Liver (tissue), 9 donors: ENCODE measurements around the gene DCC. TPM values are rescaled to one million over a fixed set of nuclear protein-coding genes. Genes with fewer than 3 reads are reported as not detected.

Source experiments
- DNase-seq: peaks from one replicate; pipeline ENCODE4 v3.0.0-alpha.2; 2017; ENCODE audit warnings: low spot score
- H3K27ac ChIP-seq, 2 donors: one replicate each; pipeline ENCODE4 v1.7.0; 2013; ENCODE audit warnings: inconsistent platforms in 2 of 2, low read length in 2 of 2, control low read depth in 1 of 2, low read depth in 1 of 2, mild to moderate bottlenecking in 1 of 2
- H3K27me3 ChIP-seq, 4 donors: one replicate each; pipeline versions ENCODE4 v1.6.1 to v1.7.0; 2013; ENCODE audit warnings: low read length in 3 of 4, inconsistent platforms in 1 of 4, mild to moderate bottlenecking in 1 of 4, moderate library complexity in 1 of 4; ENCODE audit not compliant: control insufficient read depth in 4 of 4, insufficient read depth in 4 of 4
- H3K36me3 ChIP-seq, 4 donors: one replicate each; pipeline versions ENCODE4 v1.6.1 to v1.7.0; 2013; ENCODE audit warnings: low read length in 3 of 4, mild to moderate bottlenecking in 3 of 4, low read depth in 1 of 4, moderate library complexity in 1 of 4; ENCODE audit not compliant: control insufficient read depth in 4 of 4, insufficient read depth in 3 of 4
- H3K4me1 ChIP-seq, 4 donors: one replicate each; pipeline versions ENCODE4 v1.6.1 to v1.7.0; 2013; ENCODE audit warnings: low read length in 3 of 4, mild to moderate bottlenecking in 3 of 4, moderate library complexity in 1 of 4; ENCODE audit not compliant: control insufficient read depth in 4 of 4, insufficient read depth in 4 of 4
- H3K4me3 ChIP-seq, 3 donors: one replicate each; pipeline versions ENCODE4 v1.6.1 to v1.7.0; 2013; ENCODE audit warnings: low read length in 3 of 3, control low read depth in 1 of 3, low read depth in 1 of 3, mild to moderate bottlenecking in 1 of 3
- H3K9ac ChIP-seq, 2 donors: one replicate each; pipeline ENCODE4 v1.7.0; 2013; ENCODE audit warnings: low read length in 2 of 2, mild to moderate bottlenecking in 2 of 2, moderate library complexity in 2 of 2, control low read depth in 1 of 2, low read depth in 1 of 2
- H3K9me3 ChIP-seq, 4 donors: one replicate each; pipeline versions ENCODE4 v1.6.1 to v1.7.0; 2013; ENCODE audit warnings: low read length in 3 of 4; ENCODE audit not compliant: control insufficient read depth in 4 of 4
- ATF3 ChIP-seq: IDR thresholded peaks from 2 replicates; pipeline ENCODE4 v1.6.1; 2016; ENCODE audit warnings: antibody characterized with exemption
- CTCF ChIP-seq: fragments of 150-350 bp; IDR thresholded peaks from 2 replicates; pipeline ENCODE4 v1.5.1; 2017; ENCODE audit warnings: improper control_type of control experiment, low read depth, low read length; ENCODE audit not compliant: missing input control
- EGR1 ChIP-seq, 2 donors: IDR thresholded peaks; 2 replicates each; pipeline ENCODE4 v1.6.1; 2016 to 2018; ENCODE audit warnings: antibody characterized with exemption in 2 of 2, low read depth in 2 of 2
- FOXA1 ChIP-seq: IDR thresholded peaks from 2 replicates; pipeline ENCODE4 v1.6.1; 2016; ENCODE audit warnings: antibody characterized with exemption
- FOXA2 ChIP-seq: IDR thresholded peaks from 2 replicates; pipeline ENCODE4 v1.6.1; 2016; ENCODE audit warnings: antibody characterized with exemption
- GABPA ChIP-seq, 2 donors: IDR thresholded peaks in 1 of 2; conservative IDR thresholded peaks in 1 of 2; 2 replicates each; pipeline ENCODE4 v1.6.1; 2016; ENCODE audit warnings: antibody characterized with exemption in 2 of 2, mild to moderate bottlenecking in 1 of 2, moderate library complexity in 1 of 2
- HNF4A ChIP-seq, 2 donors: conservative IDR thresholded peaks; 2 replicates each; pipeline ENCODE4 v1.6.1; 2016; ENCODE audit warnings: antibody characterized with exemption in 2 of 2, mild to moderate bottlenecking in 2 of 2
- HNF4G ChIP-seq: IDR thresholded peaks from 2 replicates; pipeline ENCODE4 v1.6.1; 2016; ENCODE audit warnings: antibody characterized with exemption
- JUND ChIP-seq, 2 donors: IDR thresholded peaks; 2 replicates each; pipeline ENCODE4 v1.6.1; 2016; ENCODE audit warnings: antibody characterized with exemption in 2 of 2
- MAX ChIP-seq: IDR thresholded peaks from 2 replicates; pipeline ENCODE4 v1.6.1; 2016; ENCODE audit warnings: antibody characterized with exemption
- NR2F2 ChIP-seq: IDR thresholded peaks from 2 replicates; pipeline ENCODE4 v1.6.1; 2016; ENCODE audit warnings: antibody characterized with exemption
- RAD21 ChIP-seq, 2 donors: IDR thresholded peaks; 2 replicates each; pipeline ENCODE4 v1.6.1; 2016; ENCODE audit warnings: antibody characterized with exemption in 2 of 2, mild to moderate bottlenecking in 2 of 2
- REST ChIP-seq: IDR thresholded peaks from 2 replicates; pipeline ENCODE4 v1.6.1; 2016; ENCODE audit warnings: antibody characterized with exemption, mild to moderate bottlenecking
- RXRA ChIP-seq, 2 donors: IDR thresholded peaks; 2 replicates each; pipeline ENCODE4 v1.6.1; 2017 to 2018; ENCODE audit warnings: antibody characterized with exemption in 2 of 2, mild to moderate bottlenecking in 1 of 2
- SP1 ChIP-seq: IDR thresholded peaks from 2 replicates; pipeline ENCODE4 v1.6.1; 2018; ENCODE audit warnings: antibody characterized with exemption, mild to moderate bottlenecking
- TAF1 ChIP-seq: conservative IDR thresholded peaks from 2 replicates; pipeline ENCODE4 v1.6.1; 2016; ENCODE audit warnings: antibody characterized with exemption, mild to moderate bottlenecking
- YY1 ChIP-seq: IDR thresholded peaks from 2 replicates; pipeline ENCODE4 v1.6.1; 2016; ENCODE audit warnings: antibody characterized with exemption, mild to moderate bottlenecking
- ZBTB33 ChIP-seq: IDR thresholded peaks from 2 replicates; pipeline ENCODE4 v1.6.1; 2016; ENCODE audit warnings: antibody characterized with exemption
- WGBS: extraction: QIAGEN DNeasy Blood & Tissue Kit; methylation state at CpG from one replicate; pipeline ENCODE4 v1.1.7; 2013; 5-methylcytosine and 5-hydroxymethylcytosine counted together
- polyA plus RNA-seq, 2 donors: library from polyadenylated mRNA; stranded (reverse) in 1 of 2; unstranded in 1 of 2; fragments of 200-250 nt in 1 of 2; fragments of >200 nt in 1 of 2; fragmentation: Nextera tagmentation in 1 of 2; extraction: Ambion mirVana in 1 of 2; gene quantifications; one replicate each; pipeline versions ENCODE4 v1.2.1 to v1.2.3, GENCODE V29; 2013 to 2015
- total RNA-seq, 2 donors: library from RNA; depleted of rRNA; stranded (reverse); fragments of >200 nt; gene quantifications; one replicate each; pipeline ENCODE4 v1.2.3, GENCODE V29; 2014
- donor health status: healthy.
- donor health status: healthy.
- donor health status: healthy.
- donor health status: healthy.
- donor health status: healthy.

Gene DCC
- total and polyA plus RNA-seq, 4 donors = under 0.01 to 0.03 TPM; not detected in 2

GRCh38 chr18:52441794-52442193 is 101.8 kb downstream of the DCC start:
- no peak for TF ChIP-seq YY1
- TF ChIP-seq ZBTB33 = no peak
- no peak for TF ChIP-seq ATF3
- no peak for TF ChIP-seq FOXA2
- no peak for TF ChIP-seq MAX
- no peak for TF ChIP-seq JUND (IDR thresholded peaks at IDR 0.05)
- TF ChIP-seq HNF4G = no peak
- no peak for TF ChIP-seq REST
- TF ChIP-seq NR2F2 = no peak
- no peak for TF ChIP-seq RAD21 (IDR thresholded peaks at IDR 0.05)
- Histone ChIP-seq H3K27ac (no peak overlapping the region), H3K9me3 (no peaks in the 10 kb centered on the region), H3K4me1 (no peaks in the 10 kb centered on the region), H3K9ac (no peak overlapping the region), H3K27me3 (no peaks in the 10 kb centered on the region), H3K36me3 (no peaks in the 10 kb centered on the region), H3K4me3 (no peak overlapping the region)
- DNase-seq = no peak

GRCh38 chr18:52442686-52443085 is 102.7 kb downstream of the DCC start:
- no peak overlapping the region for H3K27ac ChIP-seq
- TF ChIP-seq REST (no peak), NR2F2 (no peak), ZBTB33 (no peak), CTCF (no peak), RAD21 (IDR thresholded peaks at IDR 0.05) (no peak), JUND (IDR thresholded peaks at IDR 0.05) (no peak), HNF4A (conservative IDR thresholded peaks at IDR 0.05) (no peak), EGR1 (IDR thresholded peaks at IDR 0.05; ENCODE audit: low read depth in 2 of 2) (no peak), ATF3 (no peak), YY1 (no peak), SP1 (no peak), GABPA (IDR thresholded peaks at IDR 0.05 in 1 of 2, conservative IDR thresholded peaks at IDR 0.05 in 1 of 2) (no peak), FOXA1 (no peak), RXRA (IDR thresholded peaks at IDR 0.05) (no peak), MAX (no peak), FOXA2 (no peak), HNF4G (no peak), TAF1 (no peak)
- H3K36me3 ChIP-seq = no peaks in the 10 kb centered on the region
- 80% methylated on average over 2 of the region's 2 CpGs for WGBS
- DNase-seq = no peak
- H3K9ac ChIP-seq = no peak overlapping the region
- no peaks in the 10 kb centered on the region for H3K9me3 ChIP-seq
- H3K4me3 ChIP-seq = no peak overlapping the region
- no peaks in the 10 kb centered on the region for H3K27me3 ChIP-seq
- no peaks in the 10 kb centered on the region for H3K4me1 ChIP-seq
